Type B pancreatic cell (in vitro differentiated cells): ENCODE results near the gene LHX6. TPM values are rescaled to one million over a fixed set of nuclear protein-coding genes. Genes with fewer than 3 reads are reported as not detected.

ENCODE experiments used
- DNase-seq: peaks from one replicate; pipeline ENCODE4 v3.0.0; 2021; ENCODE audit warnings: mixed read lengths; ENCODE audit not compliant: unreplicated experiment; ENCODE audit errors: extremely low spot score
- H3K27ac Mint-ChIP-seq: 2 replicates; pipeline ENCODE4 v1.8.0; 2021; ENCODE audit warnings: mild to moderate bottlenecking, mixed read lengths
- H3K27me3 Mint-ChIP-seq: 2 replicates; pipeline ENCODE4 v1.8.0; 2021; ENCODE audit warnings: mixed read lengths
- H3K36me3 Mint-ChIP-seq: 2 replicates; pipeline ENCODE4 v1.8.0; 2021; ENCODE audit warnings: mixed read lengths
- H3K4me1 Mint-ChIP-seq: one replicate; pipeline ENCODE4 v1.8.0; 2021; ENCODE audit warnings: mixed read lengths; ENCODE audit not compliant: unreplicated experiment
- H3K4me3 Mint-ChIP-seq: 2 replicates; pipeline ENCODE4 v1.8.0; 2021; ENCODE audit warnings: mild to moderate bottlenecking, mixed read lengths
- H3K9me3 Mint-ChIP-seq: 2 replicates; pipeline ENCODE4 v1.8.0; 2021; ENCODE audit warnings: mixed read lengths
- CTCF ChIP-seq: fragments of 200-600 bp; sonication (generic); conservative IDR thresholded peaks from 2 replicates; pipeline ENCODE4 v1.5.0; 2021; ENCODE audit warnings: antibody characterized with exemption, mild to moderate bottlenecking
- total RNA-seq: library from RNA; stranded (reverse); gene quantifications from 2 replicates; pipeline ENCODE4 v1.2.1, GENCODE V29; 2021; ENCODE audit warnings: low replicate concordance

The LHX6 gene
- total RNA-seq, 1 donor from 2014 or later, result 10.0 TPM

DNA sequence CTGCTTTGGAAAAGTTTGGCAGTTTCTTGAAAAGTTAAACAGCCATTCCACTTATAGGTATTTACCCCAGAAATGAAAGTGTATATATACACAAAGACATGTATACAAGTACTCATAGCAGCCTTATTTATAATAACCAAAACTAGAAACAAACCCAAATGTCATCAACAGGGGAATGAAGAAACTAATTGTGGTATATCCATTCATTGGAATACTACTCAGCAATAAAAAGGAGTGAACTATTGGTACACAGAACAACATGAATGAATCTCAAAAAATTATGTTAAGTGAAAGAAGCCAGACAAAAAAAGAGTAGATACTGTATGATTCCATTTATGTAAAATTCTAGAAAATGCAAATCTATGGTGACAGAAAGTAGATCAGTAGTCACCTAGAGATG, 66.3 kb downstream of the LHX6 start:
- Mint-ChIP-seq H3K4me3 (no peak overlapping the region), H3K9me3 (peaks cover 4% of the 10 kb centered on the region), H3K36me3 (peaks cover 4% of the 10 kb centered on the region), H3K27me3 (peaks cover 36% of the 10 kb centered on the region), H3K27ac (no peak overlapping the region), H3K4me1 (peaks cover 9% of the 10 kb centered on the region)
- no peak for TF ChIP-seq CTCF
- no peak for DNase-seq

DNA sequence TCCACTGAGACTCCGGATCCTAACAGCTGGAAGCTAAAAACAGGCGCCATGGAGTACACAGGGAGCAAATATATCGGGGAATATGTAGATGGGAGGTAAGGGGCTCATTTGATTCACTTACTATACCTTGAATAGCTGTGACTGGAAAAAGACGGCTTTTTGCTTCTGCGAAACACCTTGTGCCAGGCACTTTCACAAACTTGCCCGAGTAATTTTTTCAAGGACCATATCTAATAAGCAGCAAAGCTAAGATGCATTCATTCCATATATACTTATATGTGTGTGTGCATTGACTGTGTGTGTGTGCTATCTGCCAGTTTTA, 68.9 kb downstream of the LHX6 start:
- no peaks in the 10 kb centered on the region for H3K9me3 Mint-ChIP-seq
- peaks cover 19% of the 10 kb centered on the region for H3K4me1 Mint-ChIP-seq

DNA sequence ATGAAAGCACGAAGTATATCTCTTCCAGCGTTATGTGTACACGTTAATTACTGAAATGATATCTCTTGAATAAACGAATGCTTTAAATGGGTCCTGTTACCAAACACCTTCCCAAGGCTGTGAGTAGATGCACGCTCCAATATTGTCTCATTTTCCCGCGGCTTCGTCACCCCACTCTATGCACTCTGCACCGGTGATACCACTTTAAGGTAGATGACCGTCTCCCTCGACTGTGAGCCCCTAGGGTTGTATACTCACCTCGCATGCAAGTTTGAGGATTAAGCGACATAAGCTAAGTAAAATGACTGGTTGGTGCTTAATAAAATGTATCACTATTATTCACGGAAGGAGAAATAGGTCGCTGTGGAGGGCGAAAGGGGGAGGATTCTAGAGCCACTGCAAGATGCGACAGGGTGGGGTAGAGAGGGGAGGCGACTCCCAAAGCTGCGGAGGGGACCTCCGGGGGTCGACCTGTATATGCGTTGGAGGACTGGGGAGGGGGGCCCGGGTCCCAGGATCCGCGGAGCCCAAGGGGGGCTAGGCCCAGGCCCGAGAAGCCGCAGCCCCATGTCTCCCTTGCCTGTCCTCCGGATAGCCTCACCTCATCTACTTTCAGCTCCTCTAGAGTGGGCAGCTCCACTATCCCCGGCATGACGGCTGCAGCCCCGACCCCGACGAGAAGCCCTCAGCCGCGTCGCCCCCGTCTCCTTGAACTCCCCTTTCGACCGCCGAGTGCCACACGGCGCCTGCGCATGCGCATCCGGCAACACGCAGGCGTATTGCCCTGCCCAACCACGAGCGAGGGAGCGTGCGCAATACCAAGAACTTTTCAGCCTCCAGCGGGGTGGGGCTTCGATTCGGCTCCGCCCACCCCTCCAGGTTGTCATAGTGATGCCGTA, 69.5 kb downstream of the LHX6 start, which contains the start of the genes MORN5 and NDUFA8:
Gene MORN5 (plus strand): TSS at position 883 of the 899 bp plus-strand sequence. CDS start 65 bp downstream, outside the sequence.
Gene NDUFA8 (minus strand): TSS at position 754 of the 899 bp plus-strand sequence. CDS start 102 bp downstream, at position 652.
- DNase-seq, result peak; percentile 98
- Mint-ChIP-seq H3K36me3 (peaks cover 11% of the 10 kb centered on the region), H3K27me3 (peaks cover 22% of the 10 kb centered on the region), H3K9me3 (no peaks in the 10 kb centered on the region), H3K4me3 (peak within 1 kb of the TSS; percentile 98), H3K4me1 (peaks cover 19% of the 10 kb centered on the region), H3K27ac (peak within 1 kb of the TSS; percentile 93)
- TF ChIP-seq CTCF, result peak; percentile 52

More for the DNA sequence above, 68.9 kb downstream of the LHX6 start:
- Mint-ChIP-seq H3K4me3 (peak overlapping the region; percentile 98), H3K27me3 (peaks cover 28% of the 10 kb centered on the region), H3K27ac (peak overlapping the region; percentile 93), H3K36me3 (peaks cover 11% of the 10 kb centered on the region)
- no peak for TF ChIP-seq CTCF
- no peak for DNase-seq

GRCh38 chr9:122158202-122158601, 70.6 kb downstream of the LHX6 start:
- Mint-ChIP-seq H3K4me1 (peaks cover 19% of the 10 kb centered on the region), H3K9me3 (no peaks in the 10 kb centered on the region), H3K27ac (no peak overlapping the region), H3K36me3 (peaks cover 11% of the 10 kb centered on the region), H3K27me3 (peaks cover 12% of the 10 kb centered on the region), H3K4me3 (peak overlapping the region; percentile 80)
- TF ChIP-seq CTCF, result peak; percentile 74
- no peak for DNase-seq

GRCh38 chr9:122155796-122156195, 73.0 kb downstream of the LHX6 start:
- no peak for DNase-seq

More at GRCh38 chr9:122155796-122156195, 73.0 kb downstream of the LHX6 start:
- H3K27me3 Mint-ChIP-seq, result no peaks in the 10 kb centered on the region
- H3K27ac Mint-ChIP-seq, result no peak overlapping the region
- no peaks in the 10 kb centered on the region for H3K9me3 Mint-ChIP-seq
- H3K36me3 Mint-ChIP-seq, result peaks cover 16% of the 10 kb centered on the region
- H3K4me3 Mint-ChIP-seq, result no peak overlapping the region
- TF ChIP-seq CTCF, result no peak
- peaks cover 19% of the 10 kb centered on the region for H3K4me1 Mint-ChIP-seq

Other genes with a start within 250 kb of the LHX6 start
- gene TTLL11, start 135.6 kb downstream of the LHX6 start, total RNA-seq, result 5.8 and 8.6 TPM in 2 replicates
- gene NDUFA8, start 69.2 kb downstream of the LHX6 start, total RNA-seq, result 65.4 and 68.7 TPM in 2 replicates
- 0.88 and 2.1 TPM in 2 replicates for gene MORN5, start 69.0 kb downstream of the LHX6 start, total RNA-seq
- gene RBM18, start 35.9 kb upstream of the LHX6 start, total RNA-seq, result 23.3 and 24.2 TPM in 2 replicates
- 41.2 and 51.4 TPM in 2 replicates for gene MRRF, start 35.9 kb upstream of the LHX6 start, total RNA-seq
- gene PTGS1, start 142.1 kb upstream of the LHX6 start, total RNA-seq, result 1.1 and 1.7 TPM in 2 replicates
- not detected in 2 replicates for gene OR1J1, start 249.0 kb upstream of the LHX6 start, total RNA-seq